Measurements from ENCODE around the gene PDZD2.

The PDZD2 gene

GRCh38 chr5:32017692-32018367, 378.9 kb downstream of the PDZD2 start:
- TF ChIP-seq ZFX (IDR thresholded peaks at IDR 0.05; ENCODE audit: borderline replicate concordance) (no peak), CTCF (IDR thresholded peaks at IDR 0.05) (no peak)
- no peak overlapping the region for H3K27ac ChIP-seq

- H3K27ac ChIP-seq, result no peak overlapping the region
- no peak for TF ChIP-seq ZFX (IDR thresholded peaks at IDR 0.05; ENCODE audit: borderline replicate concordance)
- no peak for TF ChIP-seq CTCF (IDR thresholded peaks at IDR 0.05)
Observed at GRCh38 chr5:32018476-32019436, 379.8 kb downstream of the PDZD2 start.

GRCh38 chr5:32020271-32020670, 381.3 kb downstream of the PDZD2 start:
- TF ChIP-seq CTCF (IDR thresholded peaks at IDR 0.05) (no peak), ZFX (IDR thresholded peaks at IDR 0.05; ENCODE audit: borderline replicate concordance) (no peak)
- no peak overlapping the region for H3K27ac ChIP-seq

GRCh38 chr5:32020946-32021345, 382.0 kb downstream of the PDZD2 start:
- TF ChIP-seq ZFX (IDR thresholded peaks at IDR 0.05; ENCODE audit: borderline replicate concordance) (no peak), CTCF (IDR thresholded peaks at IDR 0.05) (no peak)
- no peak overlapping the region for H3K27ac ChIP-seq

- no peak overlapping the region for H3K27ac ChIP-seq
- no peak for TF ChIP-seq ZFX (IDR thresholded peaks at IDR 0.05; ENCODE audit: borderline replicate concordance)
Observed at GRCh38 chr5:32021771-32022170, 382.8 kb downstream of the PDZD2 start.

GRCh38 chr5:32022638-32023037, 383.7 kb downstream of the PDZD2 start:
- no peak for TF ChIP-seq ZFX (IDR thresholded peaks at IDR 0.05; ENCODE audit: borderline replicate concordance)
- TF ChIP-seq CTCF (IDR thresholded peaks at IDR 0.05), result no peak
- no peak overlapping the region for H3K27ac ChIP-seq

GRCh38 chr5:32023816-32024215, 384.9 kb downstream of the PDZD2 start:
- TF ChIP-seq CTCF (IDR thresholded peaks at IDR 0.05), result no peak
- TF ChIP-seq ZFX (IDR thresholded peaks at IDR 0.05; ENCODE audit: borderline replicate concordance), result no peak
- H3K27ac ChIP-seq, result no peak overlapping the region

Data from 22Rv1 (cell line).